ENCODE measurements around the gene GPR89B.
"Not testable (repeated sequence)": the region's sequence is repeated elsewhere in the genome, so short reads cannot be mapped to it uniquely, and the experiment has no call there.

GPR89B gene

GRCh38 chr1:147940456-147940855 lies 12.2 kb downstream of the GPR89B start:
- not testable (repeated sequence) for DNase-seq (ENCODE audit: low read depth)

GRCh38 chr1:147942563-147942962 lies 14.3 kb downstream of the GPR89B start:
- not testable (repeated sequence) for DNase-seq (ENCODE audit: low read depth)

GRCh38 chr1:147949517-147949916 lies 21.3 kb downstream of the GPR89B start:
- DNase-seq (ENCODE audit: low read depth), result not testable (repeated sequence)

- not testable (repeated sequence) for DNase-seq (ENCODE audit: low read depth)
Observed at GRCh38 chr1:147958906-147959305, 30.7 kb downstream of the GPR89B start.

GRCh38 chr1:147959680-147960079 lies 31.5 kb downstream of the GPR89B start:
- not testable (repeated sequence) for DNase-seq (ENCODE audit: low read depth)

GRCh38 chr1:147964575-147964974 lies 36.4 kb downstream of the GPR89B start:
- not testable (repeated sequence) for DNase-seq (ENCODE audit: low read depth)

GRCh38 chr1:147966657-147967056 lies 38.4 kb downstream of the GPR89B start:
- not testable (repeated sequence) for DNase-seq (ENCODE audit: low read depth)

GRCh38 chr1:147978896-147979651 lies 50.9 kb downstream of the GPR89B start:
- not testable (repeated sequence) for DNase-seq (ENCODE audit: low read depth)

GRCh38 chr1:147985374-147985773 lies 57.2 kb downstream of the GPR89B start:
- not testable (repeated sequence) for DNase-seq (ENCODE audit: low read depth)

GRCh38 chr1:147987893-147988292 lies 59.7 kb downstream of the GPR89B start:
- DNase-seq (ENCODE audit: low read depth), result not testable (repeated sequence)

- not testable (repeated sequence) for DNase-seq (ENCODE audit: low read depth)
Observed at GRCh38 chr1:147992916-147993315, 64.7 kb downstream of the GPR89B start.

GRCh38 chr1:147993400-147993799 lies 65.2 kb downstream of the GPR89B start:
- not testable (repeated sequence) for DNase-seq (ENCODE audit: low read depth)

GRCh38 chr1:147993825-147994615 lies 65.8 kb downstream of the GPR89B start:
- not testable (repeated sequence) for DNase-seq (ENCODE audit: low read depth)

- DNase-seq (ENCODE audit: low read depth), result not testable (repeated sequence)
Observed at GRCh38 chr1:147996088-147996487, 67.9 kb downstream of the GPR89B start.

- not testable (repeated sequence) for DNase-seq (ENCODE audit: low read depth)
Observed at GRCh38 chr1:148007724-148008123, 79.5 kb downstream of the GPR89B start.

- no peak for DNase-seq (ENCODE audit: low read depth)
Observed at GRCh38 chr1:148010527-148010926, 82.3 kb downstream of the GPR89B start.

GRCh38 chr1:148013177-148014144 lies 85.2 kb downstream of the GPR89B start:
- not testable (repeated sequence) for DNase-seq (ENCODE audit: low read depth)

GRCh38 chr1:148014289-148015200 lies 86.3 kb downstream of the GPR89B start:
- not testable (repeated sequence) for DNase-seq (ENCODE audit: low read depth)

GRCh38 chr1:148024918-148025317 lies 96.7 kb downstream of the GPR89B start:
- not testable (repeated sequence) for DNase-seq (ENCODE audit: low read depth)

GRCh38 chr1:148027004-148027403 lies 98.8 kb downstream of the GPR89B start:
- not testable (repeated sequence) for DNase-seq (ENCODE audit: low read depth)

GRCh38 chr1:148032247-148032646 lies 104.0 kb downstream of the GPR89B start:
- DNase-seq (ENCODE audit: low read depth), result not testable (repeated sequence)

Measured in stimulated activated CD8-positive, alpha-beta memory T cell treated with anti-CD3 and anti-CD28 coated beads, Interleukin-15, amount 100 ng/mL, for 1 hour (primary cell).